ENCODE data around the gene CCDC112. TPM values are rescaled to one million over a fixed set of nuclear protein-coding genes. Genes with fewer than 3 reads are reported as not detected.
"Not testable (repeated sequence)": the region's sequence is repeated elsewhere in the genome, so short reads cannot be mapped to it uniquely, and the experiment has no call there.

CCDC112 gene
- total RNA-seq, 2 donors from 2014 or later: 8.4 to 11.1 TPM

GRCh38 chr5:115260248-115260647 is 36.2 kb downstream of the CCDC112 start:
- TF ChIP-seq CTCF (IDR thresholded peaks at IDR 0.05): no peak
- Histone ChIP-seq H3K4me1 (ENCODE audit: control insufficient read depth in 1 of 2, low read depth in 2 of 2) (peaks cover 12 to 17% of the 10 kb centered on the region in 2 donors), H3K36me3 (no peaks in the 10 kb centered on the region), H3K27me3 (replicated peaks; ENCODE audit: insufficient read depth) (no peaks in the 10 kb centered on the region), H3K4me3 (no peak overlapping the region), H3K9me3 (no peaks in the 10 kb centered on the region), H3K27ac (no peak overlapping the region)
- ATAC-seq (ENCODE audit: insufficient number of reproducible peaks, low FRiP score, low read depth) (no peak), DNase-seq (ENCODE audit: low spot score) (no peak)

DNA sequence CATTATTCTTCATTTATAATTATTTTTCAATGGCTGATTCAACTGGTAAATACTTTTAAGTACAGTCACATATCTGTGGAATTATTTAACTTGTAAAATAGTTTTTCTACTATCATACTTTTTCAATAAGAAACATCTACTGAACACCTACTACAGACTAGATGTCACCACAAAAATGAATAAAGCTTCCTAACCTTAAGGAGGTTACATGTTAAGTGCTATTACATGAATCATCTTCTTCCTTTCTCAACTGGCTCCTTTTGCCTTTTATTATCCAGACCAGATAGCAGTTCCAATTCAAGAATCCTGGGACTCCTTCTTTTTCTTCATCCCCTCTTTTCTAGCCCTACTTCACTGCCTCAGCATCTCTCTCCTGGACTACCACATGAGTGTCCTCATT is 38.5 kb downstream of the CCDC112 start:
- Histone ChIP-seq H3K36me3 (no peaks in the 10 kb centered on the region), H3K27me3 (replicated peaks; ENCODE audit: insufficient read depth) (no peaks in the 10 kb centered on the region), H3K4me3 (no peak overlapping the region), H3K27ac (no peak overlapping the region), H3K9me3 (no peaks in the 10 kb centered on the region), H3K4me1 (ENCODE audit: control insufficient read depth in 1 of 2, low read depth in 2 of 2) (peaks cover 12 to 17% of the 10 kb centered on the region in 2 donors)
- TF ChIP-seq CTCF (IDR thresholded peaks at IDR 0.05): no peak
- no peak for ATAC-seq (ENCODE audit: insufficient number of reproducible peaks, low FRiP score, low read depth)
- no peak for DNase-seq (ENCODE audit: low spot score)

DNA sequence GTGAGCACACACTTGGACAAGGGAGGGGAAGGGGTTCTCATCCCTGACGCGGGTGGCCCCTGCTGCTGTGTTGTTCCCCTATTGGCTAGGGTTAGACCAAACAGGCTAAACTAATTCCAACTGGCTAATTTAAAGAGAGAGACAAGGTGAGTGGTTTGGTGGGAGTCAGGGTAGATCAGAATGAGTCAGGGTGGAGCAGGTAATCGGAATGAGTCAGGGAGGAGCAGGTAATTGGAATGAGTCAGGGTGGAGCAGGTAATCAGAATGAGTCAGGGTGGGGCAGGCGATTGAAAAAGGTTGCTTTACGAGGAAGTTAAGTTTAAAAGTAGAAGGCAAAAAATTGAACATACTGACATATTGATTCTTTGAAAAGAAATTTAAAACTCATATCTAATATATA is 47.1 kb downstream of the CCDC112 start:
- not testable (repeated sequence) for H3K4me3 ChIP-seq; ATAC-seq (ENCODE audit: insufficient number of reproducible peaks, low FRiP score, low read depth); H3K27me3 ChIP-seq (replicated peaks; ENCODE audit: insufficient read depth); H3K9me3 ChIP-seq; H3K4me1 ChIP-seq (ENCODE audit: control insufficient read depth in 1 of 2, low read depth in 2 of 2); H3K27ac ChIP-seq; DNase-seq (ENCODE audit: low spot score); H3K36me3 ChIP-seq

DNA sequence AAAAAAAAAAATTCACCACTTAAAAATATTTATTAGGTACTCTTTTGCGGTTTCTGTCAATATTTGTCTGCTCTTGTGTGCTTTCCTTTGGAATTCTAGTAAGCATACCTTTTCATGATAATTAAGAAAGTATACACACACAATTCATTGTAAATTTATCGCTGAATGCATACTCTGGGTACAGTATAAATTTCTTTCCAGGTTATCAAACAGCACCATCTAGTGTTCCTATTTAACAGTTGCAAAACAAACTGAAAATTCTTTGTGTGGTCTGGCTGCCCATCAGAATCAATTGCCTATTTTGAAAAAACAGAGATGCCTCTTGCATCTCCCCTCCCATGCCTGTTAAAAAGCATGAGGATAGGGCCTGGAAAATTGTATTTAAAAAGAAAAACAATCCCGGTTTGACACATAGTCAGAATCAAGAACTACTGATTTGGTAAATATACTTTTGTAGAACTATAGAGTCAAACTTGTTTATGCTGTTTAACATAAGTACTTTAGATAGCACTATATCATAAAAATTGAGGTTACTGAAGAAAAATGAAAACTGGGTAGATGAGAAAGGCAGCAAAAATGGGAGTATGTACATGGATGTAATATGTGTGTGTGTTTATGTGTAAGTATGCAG is 50.0 kb downstream of the CCDC112 start:
- H3K4me3 ChIP-seq: no peak overlapping the region
- ATAC-seq (ENCODE audit: insufficient number of reproducible peaks, low FRiP score, low read depth): no peak
- H3K27ac ChIP-seq: no peak overlapping the region
- no peaks in the 10 kb centered on the region for H3K36me3 ChIP-seq
- DNase-seq (ENCODE audit: low spot score): no peak
- H3K4me1 ChIP-seq (ENCODE audit: control insufficient read depth in 1 of 2, low read depth in 2 of 2): peaks cover 5 to 18% of the 10 kb centered on the region in 2 donors
- peak; percentile 69 for TF ChIP-seq CTCF (IDR thresholded peaks at IDR 0.05)
- H3K9me3 ChIP-seq: no peaks in the 10 kb centered on the region
- no peaks in the 10 kb centered on the region for H3K27me3 ChIP-seq (replicated peaks; ENCODE audit: insufficient read depth)

DNA sequence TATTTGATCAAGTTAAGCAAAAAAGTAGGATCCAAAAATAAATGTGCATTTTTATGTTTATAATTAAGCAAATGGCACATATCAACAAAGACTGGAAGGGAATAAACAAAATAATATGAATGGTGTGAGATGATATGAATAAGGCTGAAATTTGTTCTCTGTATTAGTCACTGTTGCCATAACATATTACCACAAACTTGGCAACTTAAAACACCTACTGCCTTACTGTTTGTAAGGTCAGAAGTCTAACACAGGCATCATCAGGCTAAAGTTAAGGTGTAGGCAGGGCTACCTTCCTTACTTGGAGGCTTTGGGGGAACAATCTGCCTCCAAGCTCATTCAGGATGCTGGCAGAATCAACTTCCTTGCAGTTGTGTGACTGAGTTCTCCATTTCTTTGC is 53.0 kb downstream of the CCDC112 start:
- ATAC-seq (ENCODE audit: insufficient number of reproducible peaks, low FRiP score, low read depth) (no peak), DNase-seq (ENCODE audit: low spot score) (no peak)
- peaks cover 0 to 18% of the 10 kb centered on the region in 2 donors for H3K4me1 ChIP-seq (ENCODE audit: control insufficient read depth in 1 of 2, low read depth in 2 of 2)
- H3K9me3 ChIP-seq: no peaks in the 10 kb centered on the region
- H3K4me3 ChIP-seq: no peak overlapping the region
- H3K27ac ChIP-seq: no peak overlapping the region
- TF ChIP-seq CTCF (IDR thresholded peaks at IDR 0.05): no peak
- peaks cover 10% of the 10 kb centered on the region for H3K36me3 ChIP-seq
- H3K27me3 ChIP-seq (replicated peaks; ENCODE audit: insufficient read depth): no peaks in the 10 kb centered on the region
